LNCAP (cell line): ENCODE data around the gene ZSWIM2.

Experiments used
- TF ChIP-seq, protein P1 (sequence below): fragments of 450-650 bp; IDR thresholded peaks from 2 replicates; pipeline ENCODE4 v1.5.1; 2017; ENCODE audit warnings: mild to moderate bottlenecking

Gene ZSWIM2

GRCh38 chr2:186862869-186863709 is 14.1 kb upstream of the ZSWIM2 start:
- TF ChIP-seq, protein P1, sequence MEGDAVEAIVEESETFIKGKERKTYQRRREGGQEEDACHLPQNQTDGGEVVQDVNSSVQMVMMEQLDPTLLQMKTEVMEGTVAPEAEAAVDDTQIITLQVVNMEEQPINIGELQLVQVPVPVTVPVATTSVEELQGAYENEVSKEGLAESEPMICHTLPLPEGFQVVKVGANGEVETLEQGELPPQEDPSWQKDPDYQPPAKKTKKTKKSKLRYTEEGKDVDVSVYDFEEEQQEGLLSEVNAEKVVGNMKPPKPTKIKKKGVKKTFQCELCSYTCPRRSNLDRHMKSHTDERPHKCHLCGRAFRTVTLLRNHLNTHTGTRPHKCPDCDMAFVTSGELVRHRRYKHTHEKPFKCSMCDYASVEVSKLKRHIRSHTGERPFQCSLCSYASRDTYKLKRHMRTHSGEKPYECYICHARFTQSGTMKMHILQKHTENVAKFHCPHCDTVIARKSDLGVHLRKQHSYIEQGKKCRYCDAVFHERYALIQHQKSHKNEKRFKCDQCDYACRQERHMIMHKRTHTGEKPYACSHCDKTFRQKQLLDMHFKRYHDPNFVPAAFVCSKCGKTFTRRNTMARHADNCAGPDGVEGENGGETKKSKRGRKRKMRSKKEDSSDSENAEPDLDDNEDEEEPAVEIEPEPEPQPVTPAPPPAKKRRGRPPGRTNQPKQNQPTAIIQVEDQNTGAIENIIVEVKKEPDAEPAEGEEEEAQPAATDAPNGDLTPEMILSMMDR = peak; percentile 77

DNA sequence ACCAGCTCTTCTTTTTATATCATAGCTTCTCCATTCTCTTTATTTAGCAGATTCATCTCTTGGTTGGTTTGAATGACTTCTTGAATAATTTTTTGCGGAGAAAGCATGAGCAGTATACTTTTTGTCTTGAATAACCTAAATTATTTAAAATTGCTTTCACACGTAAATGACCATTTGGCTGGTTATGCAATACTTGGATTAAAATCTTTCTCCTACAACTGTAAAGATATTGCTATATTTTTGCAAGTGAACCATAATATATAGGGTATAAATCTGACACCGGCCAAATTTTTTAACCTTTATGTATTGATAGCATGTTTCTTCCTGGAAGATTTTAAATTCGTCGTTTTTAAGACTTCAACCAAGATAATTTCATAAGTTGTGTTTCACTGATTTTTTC is 6.2 kb upstream of the ZSWIM2 start:
- TF ChIP-seq, protein P1 = no peak

DNA sequence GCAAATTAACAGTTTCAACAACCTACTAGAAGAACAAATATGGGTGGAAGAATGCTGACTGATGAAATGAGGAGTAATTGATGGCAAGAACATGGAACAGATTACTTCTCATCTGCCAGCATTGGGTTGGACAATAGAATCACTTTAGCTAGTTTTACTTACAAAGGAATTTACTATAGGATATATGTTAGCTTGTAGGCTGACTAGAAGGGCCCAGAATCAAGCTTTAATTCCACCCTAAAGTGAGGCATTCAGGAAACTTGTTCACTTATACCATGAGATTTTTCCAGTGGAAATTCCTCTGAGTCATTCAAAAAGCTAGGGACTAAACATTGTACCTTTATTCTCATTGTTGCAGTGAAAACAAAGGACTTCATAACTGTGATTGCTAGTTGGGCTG is 5.0 kb upstream of the ZSWIM2 start:
- TF ChIP-seq, protein P1 = no peak

- TF ChIP-seq, protein P1 = no peak
Measured at GRCh38 chr2:186852508-186852907, 3.5 kb upstream of the ZSWIM2 start.

- TF ChIP-seq, protein P1 = no peak
Measured at GRCh38 chr2:186842373-186842772, 6.6 kb downstream of the ZSWIM2 start.

DNA sequence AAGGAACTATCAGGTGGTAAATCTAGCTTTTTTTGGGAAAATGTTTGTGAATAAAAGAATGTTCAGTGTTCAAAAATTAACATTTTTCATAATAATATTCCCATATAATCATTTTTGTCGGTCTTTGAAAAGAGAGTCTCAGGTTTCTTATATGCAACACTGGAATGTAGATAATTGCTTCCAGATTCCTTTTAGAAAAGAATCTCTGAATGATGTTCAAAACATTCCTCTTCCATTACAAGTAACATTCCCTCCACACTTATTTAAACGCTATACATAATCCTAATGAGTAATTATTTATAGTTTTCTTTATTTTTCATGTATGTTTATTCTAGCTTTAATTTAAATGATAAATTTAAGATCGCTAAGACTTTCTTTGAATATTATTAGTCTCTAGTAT is 7.0 kb downstream of the ZSWIM2 start:
- TF ChIP-seq, protein P1 = no peak

DNA sequence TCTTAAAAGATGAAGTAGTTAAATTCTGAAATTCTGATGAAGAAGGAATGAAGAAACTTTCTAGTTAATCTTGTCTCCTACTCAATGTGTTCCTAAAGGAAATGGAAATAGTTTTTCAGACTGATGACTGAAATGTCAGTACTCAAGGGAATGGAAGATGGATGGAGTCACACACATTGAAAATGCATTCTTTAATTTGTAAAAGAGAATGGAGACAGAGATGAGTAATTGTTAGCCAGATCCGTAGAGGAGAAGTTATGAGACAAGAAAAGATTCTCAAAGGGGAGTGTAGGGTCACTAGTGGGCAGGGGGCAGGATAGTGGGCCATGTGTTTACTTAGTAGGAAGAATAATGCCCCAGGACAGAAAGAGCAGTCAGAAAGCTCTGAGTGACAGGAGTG is 13.3 kb downstream of the ZSWIM2 start:
- TF ChIP-seq, protein P1 = no peak
